ENCODE data around the gene APOC1.
"Not testable (repeated sequence)": the region's sequence is repeated elsewhere in the genome, so short reads cannot be mapped to it uniquely, and the experiment has no call there.

Gene APOC1

DNA sequence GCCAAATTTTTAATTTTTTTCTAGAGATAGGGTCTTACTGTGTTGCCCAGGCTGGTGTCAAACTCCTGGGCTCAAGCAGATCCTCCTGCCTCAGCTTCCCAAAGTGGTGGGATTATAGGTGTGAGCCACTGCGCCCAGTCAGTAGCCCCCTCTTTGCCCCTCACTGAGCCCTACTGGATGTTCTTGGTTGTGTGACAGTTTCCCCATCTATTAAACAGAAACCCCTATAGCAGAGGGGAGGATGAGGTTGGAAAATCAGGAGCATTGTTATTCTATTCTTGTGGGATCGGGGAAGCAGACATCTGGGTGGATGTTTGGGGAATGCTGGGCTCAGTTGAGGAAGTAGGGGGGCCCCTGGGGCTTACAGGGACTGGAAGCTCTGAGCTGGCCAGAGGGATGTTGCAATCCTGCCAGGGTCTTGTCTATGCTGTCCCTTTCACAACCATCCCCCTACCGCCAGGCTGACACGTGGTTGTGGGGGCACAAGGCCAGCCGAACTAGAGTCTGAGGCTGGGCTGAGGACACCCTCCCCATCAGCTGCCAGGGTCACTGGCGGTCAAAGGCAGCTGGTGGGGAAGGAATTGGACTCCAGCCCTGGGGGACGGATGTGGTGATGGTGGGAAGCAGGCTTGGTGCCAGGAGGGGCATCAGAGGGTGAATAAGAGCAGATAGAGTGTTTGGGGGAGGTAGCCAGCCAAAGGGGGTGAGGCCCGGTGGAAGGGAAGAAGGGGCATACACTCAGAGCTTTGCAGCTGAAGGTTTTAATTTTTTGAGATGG lies 10.9 kb downstream of the APOC1 start:
- TF ChIP-seq, protein P1, sequence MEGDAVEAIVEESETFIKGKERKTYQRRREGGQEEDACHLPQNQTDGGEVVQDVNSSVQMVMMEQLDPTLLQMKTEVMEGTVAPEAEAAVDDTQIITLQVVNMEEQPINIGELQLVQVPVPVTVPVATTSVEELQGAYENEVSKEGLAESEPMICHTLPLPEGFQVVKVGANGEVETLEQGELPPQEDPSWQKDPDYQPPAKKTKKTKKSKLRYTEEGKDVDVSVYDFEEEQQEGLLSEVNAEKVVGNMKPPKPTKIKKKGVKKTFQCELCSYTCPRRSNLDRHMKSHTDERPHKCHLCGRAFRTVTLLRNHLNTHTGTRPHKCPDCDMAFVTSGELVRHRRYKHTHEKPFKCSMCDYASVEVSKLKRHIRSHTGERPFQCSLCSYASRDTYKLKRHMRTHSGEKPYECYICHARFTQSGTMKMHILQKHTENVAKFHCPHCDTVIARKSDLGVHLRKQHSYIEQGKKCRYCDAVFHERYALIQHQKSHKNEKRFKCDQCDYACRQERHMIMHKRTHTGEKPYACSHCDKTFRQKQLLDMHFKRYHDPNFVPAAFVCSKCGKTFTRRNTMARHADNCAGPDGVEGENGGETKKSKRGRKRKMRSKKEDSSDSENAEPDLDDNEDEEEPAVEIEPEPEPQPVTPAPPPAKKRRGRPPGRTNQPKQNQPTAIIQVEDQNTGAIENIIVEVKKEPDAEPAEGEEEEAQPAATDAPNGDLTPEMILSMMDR (conservative IDR thresholded peaks at IDR 0.05; ENCODE audit: low read depth, low read length), result no peak
- H3K4me3 ChIP-seq (ENCODE audit: low read length), result no peak overlapping the region
- no peak for DNase-seq (ENCODE audit: low read depth)

DNA sequence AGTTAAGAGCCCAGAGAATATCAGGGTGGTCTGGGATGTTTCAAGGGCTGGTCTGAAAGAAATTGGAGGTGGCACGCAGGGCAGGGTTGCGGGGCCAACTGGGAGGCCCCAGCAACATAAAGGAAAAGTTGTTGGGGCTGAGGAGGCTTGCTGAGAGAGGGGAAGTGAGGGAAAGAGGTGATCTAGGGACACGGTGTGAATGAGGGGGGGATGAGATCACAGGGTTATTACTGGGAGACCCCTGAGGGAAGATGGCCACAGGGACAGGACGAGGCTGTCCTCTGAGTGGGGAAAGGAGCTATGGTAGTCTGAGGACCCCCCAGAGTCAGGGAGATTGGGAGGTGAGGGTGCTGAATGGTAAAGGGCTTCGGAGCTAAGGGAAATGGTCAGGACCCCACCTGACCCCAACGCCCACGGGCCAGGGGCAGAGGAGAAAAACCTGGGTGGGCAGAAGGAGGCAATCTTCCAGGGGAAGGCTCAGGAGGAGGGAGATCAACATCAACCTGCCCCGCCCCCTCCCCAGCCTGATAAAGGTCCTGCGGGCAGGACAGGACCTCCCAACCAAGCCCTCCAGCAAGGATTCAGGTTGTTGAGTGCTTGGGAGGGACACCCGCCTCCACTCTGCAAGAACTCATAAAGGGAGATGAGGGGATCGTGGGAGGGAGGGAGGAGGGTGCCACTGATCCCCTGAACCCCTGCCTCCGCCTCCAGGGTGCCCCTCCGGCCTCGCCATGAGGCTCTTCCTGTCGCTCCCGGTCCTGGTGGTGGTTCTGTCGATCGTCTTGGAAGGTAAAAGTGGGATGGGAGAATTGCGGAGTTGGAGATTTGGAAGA lies 12.1 kb downstream of the APOC1 start:
- not testable (repeated sequence) for DNase-seq (ENCODE audit: low read depth)
- H3K4me3 ChIP-seq (ENCODE audit: low read length), result peak overlapping the region; percentile 22

DNA sequence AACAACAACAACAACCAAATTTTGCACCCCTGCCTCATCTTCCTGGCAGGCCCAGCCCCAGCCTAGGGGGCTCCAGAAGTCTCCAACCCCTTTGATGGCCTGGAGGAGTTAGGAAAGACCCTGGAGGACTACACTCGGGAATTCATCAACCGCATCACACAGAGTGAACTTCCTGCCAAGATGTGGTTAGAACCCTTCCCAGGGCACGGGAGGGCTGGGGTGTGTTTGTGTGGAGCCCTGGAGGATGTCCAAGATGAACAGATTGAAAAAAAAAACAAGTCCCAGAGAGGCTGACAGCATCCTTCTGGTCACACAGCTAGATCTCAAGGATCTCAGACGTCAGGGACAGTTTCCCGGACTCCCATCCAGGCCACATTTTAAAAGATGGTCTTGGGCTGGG lies 13.3 kb downstream of the APOC1 start:
- DNase-seq (ENCODE audit: low read depth), result no peak
- TF ChIP-seq, protein P1 (conservative IDR thresholded peaks at IDR 0.05; ENCODE audit: low read depth, low read length), result no peak
- H3K4me3 ChIP-seq (ENCODE audit: low read length), result no peak overlapping the region

DNA sequence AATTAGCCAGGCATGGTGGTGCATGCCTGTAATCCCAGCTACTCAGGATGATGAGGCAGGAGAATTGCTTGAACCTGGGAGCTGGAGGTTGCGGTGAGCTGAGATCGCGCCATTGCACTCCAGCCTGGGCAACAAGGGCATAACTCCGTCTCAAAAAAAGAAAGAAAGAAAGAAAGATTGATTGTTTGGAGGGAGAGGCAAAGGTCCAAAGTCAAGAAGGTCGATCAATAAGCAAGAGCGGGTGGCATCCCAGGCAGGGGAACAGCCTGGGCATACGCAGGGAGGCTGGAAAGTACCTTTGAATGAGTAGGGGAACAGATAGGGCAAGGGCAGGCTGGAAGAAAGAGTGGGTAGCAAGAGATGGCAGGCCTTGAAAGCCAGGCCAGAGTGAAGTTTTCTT lies 15.7 kb downstream of the APOC1 start:
- no peak for DNase-seq (ENCODE audit: low read depth)
- TF ChIP-seq, protein P1 (conservative IDR thresholded peaks at IDR 0.05; ENCODE audit: low read depth, low read length), result no peak
- no peak overlapping the region for H3K4me3 ChIP-seq (ENCODE audit: low read length)

DNA sequence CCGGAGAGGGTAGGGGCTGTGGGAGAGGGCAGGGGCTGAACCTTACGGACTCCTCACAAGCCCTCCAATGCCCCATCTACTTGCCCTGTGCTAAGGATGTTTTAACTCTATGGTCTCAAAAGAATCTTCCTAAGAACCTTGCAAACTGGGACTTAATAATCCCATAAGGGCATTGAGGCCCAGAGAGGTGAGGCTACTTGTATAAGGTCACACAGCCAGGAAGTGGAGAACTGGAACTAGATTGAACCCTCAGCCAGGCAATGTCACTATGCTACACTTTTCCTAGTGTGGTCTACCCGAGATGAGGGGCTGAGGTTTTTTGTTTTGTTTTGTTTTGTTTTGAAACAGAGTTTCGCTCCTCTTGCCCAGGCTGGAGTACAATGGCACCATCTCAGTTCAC lies 17.1 kb downstream of the APOC1 start:
- no peak overlapping the region for H3K4me3 ChIP-seq (ENCODE audit: low read length)
- TF ChIP-seq, protein P1 (conservative IDR thresholded peaks at IDR 0.05; ENCODE audit: low read depth, low read length), result no peak

DNA sequence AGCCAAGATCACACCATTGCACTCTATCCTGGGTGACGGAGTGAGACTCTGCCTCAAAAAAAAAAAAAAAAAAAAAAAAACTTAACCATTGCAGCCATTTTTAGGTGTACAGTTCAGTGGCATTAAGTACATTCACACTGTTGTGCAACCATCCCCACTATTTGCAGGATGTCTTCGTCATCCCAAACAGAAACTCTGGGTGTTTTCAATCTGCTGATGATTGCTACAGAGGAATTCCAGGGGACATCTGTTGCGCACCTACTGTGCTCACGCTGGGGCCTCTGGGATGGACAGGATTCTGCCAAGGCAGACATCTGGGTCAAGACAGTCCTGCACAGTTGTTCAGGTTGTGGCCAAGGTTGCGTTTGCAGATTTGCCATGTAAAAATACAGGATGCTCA lies 25.3 kb downstream of the APOC1 start:
- TF ChIP-seq, protein P1 (conservative IDR thresholded peaks at IDR 0.05; ENCODE audit: low read depth, low read length), result no peak
- no peak overlapping the region for H3K4me3 ChIP-seq (ENCODE audit: low read length)
- DNase-seq (ENCODE audit: low read depth), result no peak

More for the DNA sequence above, 17.1 kb downstream of the APOC1 start:
- no peak for DNase-seq (ENCODE audit: low read depth)

DNA sequence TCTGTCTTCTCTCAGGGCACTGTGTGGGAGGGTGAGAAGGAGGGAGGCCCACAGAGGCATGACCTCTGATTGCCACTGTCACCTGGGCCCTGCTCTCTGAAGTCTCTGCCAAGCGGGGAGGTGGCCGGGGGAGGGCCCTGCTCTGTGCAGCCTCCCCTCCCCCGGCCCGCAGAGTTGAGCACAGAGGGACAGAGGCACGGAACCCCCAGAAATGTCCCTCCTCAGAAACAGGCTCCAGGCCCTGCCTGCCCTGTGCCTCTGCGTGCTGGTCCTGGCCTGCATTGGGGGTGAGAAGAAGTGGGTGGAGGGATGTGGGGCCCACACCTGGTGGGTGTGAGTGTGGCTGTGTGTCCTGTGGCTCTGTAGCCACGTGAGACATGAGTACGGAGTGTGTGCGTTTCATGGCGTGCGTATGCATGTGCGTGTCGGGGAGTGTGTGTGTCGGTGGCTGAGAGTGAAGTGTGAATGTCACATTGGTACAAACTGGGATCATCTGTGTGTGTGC lies 27.7 kb downstream of the APOC1 start, which contains the start of gene APOC4:
TSS of gene APOC4 (plus strand) at position 171 of the 505 bp plus-strand sequence. CDS start at position 212, 41 bp downstream.
- DNase-seq (ENCODE audit: low read depth), result no peak
- TF ChIP-seq, protein P1 (conservative IDR thresholded peaks at IDR 0.05; ENCODE audit: low read depth, low read length), result no peak
- no peak within 1 kb of the TSS for H3K4me3 ChIP-seq (ENCODE audit: low read length)

All from retinal pigment epithelial cell (primary cell).